IMR-90 (cell line): ENCODE measurements around the gene RBM46. TPM values are rescaled to one million over a fixed set of nuclear protein-coding genes. Genes with fewer than 3 reads are reported as not detected.

Source experiments
- ATAC-seq: fragments of 200-7000 bp; cut with Tn5 transposase; 2 replicates; pipeline ENCODE4 v1.9.1; 2020; ENCODE audit warnings: low read depth, mild to moderate bottlenecking, moderate library complexity
- BruUV-seq: library from RNA; stranded (reverse); fragments of 400-500 nt; replicated peaks from 2 replicates; lab custom pipeline; 2021; lab: Mats Ljungman, UMichigan
- CTCF ChIA-PET: fragments of 300-600 bp; formaldehyde crosslinking; extraction: SDS; loops from one replicate; lab custom pipeline; 2021; ENCODE audit warnings: antibody characterized with exemption; lab: Yijun Ruan, JAX
- POLR2A ChIA-PET: fragments of 300-600 bp; sonication (Branson Sonifier 250); formaldehyde crosslinking; loops from one replicate; lab custom pipeline; 2022; ENCODE audit warnings: antibody characterized with exemption; ENCODE audit not compliant: unreplicated experiment; lab: Charles Lee
- DNase-seq: peaks from one replicate; pipeline ENCODE4 v3.0.0; 2013
- H2AFZ ChIP-seq: replicated peaks from 2 replicates; pipeline ENCODE3; 2013; ENCODE audit warnings: low read length, mild to moderate bottlenecking; ENCODE audit not compliant: poor library complexity
- H2AK5ac ChIP-seq: 2 replicates; pipeline ENCODE4 v1.6.1; 2013; ENCODE audit warnings: low read depth, low read length, inconsistent platforms
- H2AK9ac ChIP-seq: replicated peaks from 2 replicates; pipeline ENCODE3; 2013; ENCODE audit warnings: mild to moderate bottlenecking, low read depth, low read length, moderate library complexity; ENCODE audit not compliant: poor library complexity
- H2BK120ac ChIP-seq: 2 replicates; pipeline ENCODE4 v1.6.1; 2013; ENCODE audit warnings: low read depth, low read length, inconsistent platforms
- H2BK15ac ChIP-seq: 3 replicates; pipeline ENCODE4 v1.6.1; 2013; ENCODE audit warnings: low read depth, low read length, inconsistent platforms
- H2BK20ac ChIP-seq: 2 replicates; pipeline ENCODE4 v1.6.1; 2013; ENCODE audit warnings: low read depth, mild to moderate bottlenecking, inconsistent platforms, low read length, moderate library complexity
- H2BK5ac ChIP-seq: 2 replicates; pipeline ENCODE4 v1.6.1; 2013; ENCODE audit warnings: mild to moderate bottlenecking, low read depth, low read length, inconsistent platforms; ENCODE audit not compliant: poor library complexity, severe bottlenecking
- H3K14ac ChIP-seq: replicated peaks from 2 replicates; pipeline ENCODE4 v1.6.1; 2013; ENCODE audit warnings: low read depth, low read length, inconsistent platforms
- H3K18ac ChIP-seq: 2 replicates; pipeline ENCODE4 v1.6.1; 2013; ENCODE audit warnings: low read depth, low read length, control low read depth
- H3K23ac ChIP-seq: 2 replicates; pipeline ENCODE4 v1.6.1; 2013; ENCODE audit warnings: low read depth, low read length, inconsistent platforms
- H3K27ac ChIP-seq: 2 replicates; pipeline ENCODE4 v1.5.1; 2013; ENCODE audit warnings: mild to moderate bottlenecking, control low read depth, low read length; ENCODE audit not compliant: insufficient read depth
- H3K27me3 ChIP-seq: 2 replicates; pipeline ENCODE4 v1.6.1; 2013; ENCODE audit warnings: low read length; ENCODE audit not compliant: control insufficient read depth, insufficient read depth
- H3K36me3 ChIP-seq: 2 replicates; pipeline ENCODE4 v1.6.1; 2013; ENCODE audit warnings: low read length, mixed read lengths; ENCODE audit not compliant: control insufficient read depth, insufficient read depth
- H3K4ac ChIP-seq: 2 replicates; pipeline ENCODE4 v1.6.1; 2013; ENCODE audit warnings: low read depth, low read length, inconsistent platforms
- H3K4me1 ChIP-seq: 2 replicates; pipeline ENCODE4 v1.6.1; 2013; ENCODE audit warnings: low read length, mixed read lengths; ENCODE audit not compliant: control insufficient read depth, insufficient read depth
- H3K4me2 ChIP-seq: 2 replicates; pipeline ENCODE4 v1.6.1; 2013; ENCODE audit warnings: low read depth, mild to moderate bottlenecking, control low read depth, low read length, moderate library complexity
- H3K4me3 ChIP-seq: 2 replicates; pipeline ENCODE4 v1.5.1; 2013; ENCODE audit warnings: low read depth, mild to moderate bottlenecking, control low read depth, low read length, moderate library complexity; ENCODE audit not compliant: insufficient read depth
- H3K56ac ChIP-seq: 2 replicates; pipeline ENCODE4 v1.6.1; 2013; ENCODE audit warnings: low read length, inconsistent platforms; ENCODE audit not compliant: insufficient read depth; ENCODE audit errors: extremely low read depth
- H3K79me1 ChIP-seq, 2 experiments: 2 replicates each; pipeline ENCODE4 v1.6.1; 2013; ENCODE audit warnings: low read length in 2 of 2, inconsistent platforms in 1 of 2, low read depth in 1 of 2
- H3K9ac ChIP-seq: 2 replicates; pipeline ENCODE4 v1.6.1; 2013; ENCODE audit warnings: low read depth, low read length, control low read depth
- H3K9me1 ChIP-seq: 2 replicates; pipeline ENCODE4 v1.6.1; 2013; ENCODE audit warnings: low read length, inconsistent platforms; ENCODE audit not compliant: insufficient read depth
- H3K9me3 ChIP-seq: 2 replicates; pipeline ENCODE4 v1.6.1; 2013; ENCODE audit warnings: low read length; ENCODE audit not compliant: control insufficient read depth, insufficient read depth
- H4K20me1 ChIP-seq: 2 replicates; pipeline ENCODE4 v1.6.1; 2013; ENCODE audit warnings: low read length, inconsistent platforms; ENCODE audit not compliant: insufficient read depth
- H4K5ac ChIP-seq: 2 replicates; pipeline ENCODE4 v1.6.1; 2013; ENCODE audit warnings: mild to moderate bottlenecking, low read depth, low read length, control low read depth
- H4K8ac ChIP-seq, 2 experiments: 2 replicates each; pipeline ENCODE4 v1.6.1; 2013; ENCODE audit warnings: low read depth in 2 of 2, low read length in 2 of 2, control low read depth in 1 of 2, inconsistent platforms in 1 of 2
- H4K91ac ChIP-seq: 2 replicates; pipeline ENCODE4 v1.6.1; 2013; ENCODE audit warnings: low read depth, low read length, inconsistent platforms; ENCODE audit not compliant: insufficient read depth
- CEBPB ChIP-seq: IDR thresholded peaks from 2 replicates; pipeline ENCODE4 v1.6.1; 2012; ENCODE audit warnings: low read depth, low read length, improper control_type of control experiment
- FOS ChIP-seq: fragments of 150-350 bp; IDR thresholded peaks from 2 replicates; pipeline ENCODE4 v1.6.1; 2016; ENCODE audit warnings: low read depth, low read length
- MAFK ChIP-seq: IDR thresholded peaks from 2 replicates; pipeline ENCODE4 v1.6.1; 2012; ENCODE audit warnings: low read depth, low read length, improper control_type of control experiment
- RAD21 ChIP-seq: IDR thresholded peaks from 2 replicates; pipeline ENCODE4 v1.6.1; 2012; ENCODE audit warnings: low read length, improper control_type of control experiment
- WGBS, 2 experiments: methylation state at CpG; one replicate each; pipeline versions ENCODE4 v1.1.5 to v1.1.7; 2013; ENCODE audit warnings: missing lambda C conversion rate in 2 of 2; ENCODE audit not compliant: insufficient read length in 1 of 2; ENCODE audit errors: extremely low coverage in 2 of 2; 5-methylcytosine and 5-hydroxymethylcytosine counted together
- dilution Hi-C: fragments of 300-500 bp; cut with HindIII; formaldehyde crosslinking; loops from one replicate; pipeline ENCODE4 v1.14.3; 2018; ENCODE audit warnings: low sequenced_read_pairs; ENCODE audit not compliant: unreplicated experiment
- in situ Hi-C: fragments of 300-500 bp; cut with MboI; formaldehyde crosslinking; loops from 3 replicates; pipeline ENCODE4 v1.14.3; 2019; ENCODE audit warnings: low sequenced_read_pairs, inconsistent platforms, mixed read lengths
- intact Hi-C: fragments of 100-400 bp; cut with micrococcal nuclease; formaldehyde crosslinking; loops from 2 replicates; pipeline ENCODE4 v1.10.0; 2022
- polyA plus RNA-seq, 3 experiments: library from polyadenylated mRNA; depleted of rRNA; stranded (reverse); fragments of >200 nt; gene quantifications; 2 replicates each; pipeline ENCODE4 v1.2.3, GENCODE V29; 2012; ENCODE audit warnings: low replicate concordance in 1 of 3
- total RNA-seq: library from RNA; depleted of rRNA; stranded (reverse); fragments of >200 nt; gene quantifications from 2 replicates; pipeline ENCODE4 v1.2.3, GENCODE V29; 2012
- TF ChIP-seq, protein P1 (sequence below): conservative IDR thresholded peaks from 2 replicates; pipeline ENCODE4 v1.5.1; 2012; ENCODE audit warnings: mild to moderate bottlenecking, low read depth, low read length, improper control_type of control experiment
- TF ChIP-seq, protein P2 (sequence below): fragments of 150-350 bp; IDR thresholded peaks from 2 replicates; pipeline ENCODE4 v1.6.1; 2017; ENCODE audit warnings: mild to moderate bottlenecking, antibody characterized with exemption, low read length, low read depth
- TF ChIP-seq, protein P3 (sequence below): fragments of 150-350 bp; IDR thresholded peaks from 2 replicates; pipeline ENCODE4 v1.6.1; 2016; ENCODE audit warnings: low read depth, mild to moderate bottlenecking, low read length, moderate library complexity, borderline replicate concordance

RBM46 gene
- total and polyA plus RNA-seq, 2 of the 4 experiments (the other 2 are of a cell fraction), result not detected

DNA sequence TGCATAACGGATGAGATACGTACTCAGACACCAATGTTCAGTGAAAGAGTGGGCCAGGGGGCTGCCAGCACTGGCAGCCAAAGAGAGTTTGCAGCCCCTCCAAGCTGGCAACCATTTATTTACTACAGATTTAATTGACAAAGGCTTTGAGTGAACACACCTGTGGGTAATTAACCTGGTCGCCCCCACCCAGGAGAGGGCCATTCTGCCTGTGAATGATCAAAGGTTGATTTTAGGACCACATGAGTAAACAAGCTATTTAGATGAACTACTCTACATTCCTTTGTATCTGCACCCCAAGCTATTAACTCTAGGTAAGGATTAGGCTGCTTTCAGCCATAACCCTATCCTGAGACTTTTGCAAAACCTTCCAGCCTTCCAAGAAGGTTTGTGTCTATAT is 55.0 kb downstream of the RBM46 start:
- BruUV-seq, result no TSS peak
- no peak overlapping the region for H2BK15ac ChIP-seq
- H3K4me3 ChIP-seq, result no peak overlapping the region
- WGBS, 2 experiments, result 75% methylated on average over 2 of the region's 3 CpGs; no CpG with 5 or more reads in 1 of the 2 experiments
- no peaks in the 10 kb centered on the region for H3K9me1 ChIP-seq
- no peak overlapping the region for H2AK9ac ChIP-seq
- H3K23ac ChIP-seq, result no peak overlapping the region
- H4K91ac ChIP-seq, result no peak overlapping the region
- no peaks in the 10 kb centered on the region for H4K20me1 ChIP-seq
- DNase-seq, result no peak
- ChIA-PET POLR2A (no interaction called here), CTCF (no interaction called here)
- H2AK5ac ChIP-seq, result no peak overlapping the region
- H3K9me3 ChIP-seq, result no peaks in the 10 kb centered on the region
- no peak overlapping the region for H3K4me2 ChIP-seq
- no peak overlapping the region for H3K4ac ChIP-seq
- no peak overlapping the region for H2AFZ ChIP-seq
- no peak overlapping the region for H4K8ac ChIP-seq
- no peak overlapping the region for H2BK5ac ChIP-seq
- in situ Hi-C loops, result no loop called here
- no peak overlapping the region for H3K56ac ChIP-seq
- H3K4me1 ChIP-seq, result no peaks in the 10 kb centered on the region
- no peak overlapping the region for H2BK20ac ChIP-seq
- no peak overlapping the region for H3K18ac ChIP-seq
- no peak overlapping the region for H3K27ac ChIP-seq
- TF ChIP-seq, protein P1, sequence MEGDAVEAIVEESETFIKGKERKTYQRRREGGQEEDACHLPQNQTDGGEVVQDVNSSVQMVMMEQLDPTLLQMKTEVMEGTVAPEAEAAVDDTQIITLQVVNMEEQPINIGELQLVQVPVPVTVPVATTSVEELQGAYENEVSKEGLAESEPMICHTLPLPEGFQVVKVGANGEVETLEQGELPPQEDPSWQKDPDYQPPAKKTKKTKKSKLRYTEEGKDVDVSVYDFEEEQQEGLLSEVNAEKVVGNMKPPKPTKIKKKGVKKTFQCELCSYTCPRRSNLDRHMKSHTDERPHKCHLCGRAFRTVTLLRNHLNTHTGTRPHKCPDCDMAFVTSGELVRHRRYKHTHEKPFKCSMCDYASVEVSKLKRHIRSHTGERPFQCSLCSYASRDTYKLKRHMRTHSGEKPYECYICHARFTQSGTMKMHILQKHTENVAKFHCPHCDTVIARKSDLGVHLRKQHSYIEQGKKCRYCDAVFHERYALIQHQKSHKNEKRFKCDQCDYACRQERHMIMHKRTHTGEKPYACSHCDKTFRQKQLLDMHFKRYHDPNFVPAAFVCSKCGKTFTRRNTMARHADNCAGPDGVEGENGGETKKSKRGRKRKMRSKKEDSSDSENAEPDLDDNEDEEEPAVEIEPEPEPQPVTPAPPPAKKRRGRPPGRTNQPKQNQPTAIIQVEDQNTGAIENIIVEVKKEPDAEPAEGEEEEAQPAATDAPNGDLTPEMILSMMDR, result no peak
- no peak for TF ChIP-seq MAFK
- TF ChIP-seq, protein P2, sequence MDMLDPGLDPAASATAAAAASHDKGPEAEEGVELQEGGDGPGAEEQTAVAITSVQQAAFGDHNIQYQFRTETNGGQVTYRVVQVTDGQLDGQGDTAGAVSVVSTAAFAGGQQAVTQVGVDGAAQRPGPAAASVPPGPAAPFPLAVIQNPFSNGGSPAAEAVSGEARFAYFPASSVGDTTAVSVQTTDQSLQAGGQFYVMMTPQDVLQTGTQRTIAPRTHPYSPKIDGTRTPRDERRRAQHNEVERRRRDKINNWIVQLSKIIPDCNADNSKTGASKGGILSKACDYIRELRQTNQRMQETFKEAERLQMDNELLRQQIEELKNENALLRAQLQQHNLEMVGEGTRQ, result no peak
- no peak for TF ChIP-seq FOS
- TF ChIP-seq RAD21, result no peak
- no peak for TF ChIP-seq CEBPB
- TF ChIP-seq, protein P3, sequence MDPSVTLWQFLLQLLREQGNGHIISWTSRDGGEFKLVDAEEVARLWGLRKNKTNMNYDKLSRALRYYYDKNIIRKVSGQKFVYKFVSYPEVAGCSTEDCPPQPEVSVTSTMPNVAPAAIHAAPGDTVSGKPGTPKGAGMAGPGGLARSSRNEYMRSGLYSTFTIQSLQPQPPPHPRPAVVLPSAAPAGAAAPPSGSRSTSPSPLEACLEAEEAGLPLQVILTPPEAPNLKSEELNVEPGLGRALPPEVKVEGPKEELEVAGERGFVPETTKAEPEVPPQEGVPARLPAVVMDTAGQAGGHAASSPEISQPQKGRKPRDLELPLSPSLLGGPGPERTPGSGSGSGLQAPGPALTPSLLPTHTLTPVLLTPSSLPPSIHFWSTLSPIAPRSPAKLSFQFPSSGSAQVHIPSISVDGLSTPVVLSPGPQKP, result no peak
- no peak overlapping the region for H4K5ac ChIP-seq
- no peaks in the 10 kb centered on the region for H3K79me1 ChIP-seq
- no peak overlapping the region for H2BK120ac ChIP-seq
- no peaks in the 10 kb centered on the region for H3K27me3 ChIP-seq
- dilution Hi-C loops, result no loop called here
- no peak overlapping the region for H3K14ac ChIP-seq
- H3K9ac ChIP-seq, result no peak overlapping the region
- intact Hi-C loops, result no loop called here
- no peaks in the 10 kb centered on the region for H3K36me3 ChIP-seq
- ATAC-seq, result no peak
